Activated CD4-positive, alpha-beta T cell treated with anti-CD3 and anti-CD28 coated beads, Interleukin-2, amount 50 U/mL, for 16 hours (primary cell): ENCODE results near the gene HIVEP3.

ENCODE experiments used
- DNase-seq: peaks from one replicate; pipeline ENCODE4 v3.0.0-alpha.2; 2020

Gene HIVEP3

DNA sequence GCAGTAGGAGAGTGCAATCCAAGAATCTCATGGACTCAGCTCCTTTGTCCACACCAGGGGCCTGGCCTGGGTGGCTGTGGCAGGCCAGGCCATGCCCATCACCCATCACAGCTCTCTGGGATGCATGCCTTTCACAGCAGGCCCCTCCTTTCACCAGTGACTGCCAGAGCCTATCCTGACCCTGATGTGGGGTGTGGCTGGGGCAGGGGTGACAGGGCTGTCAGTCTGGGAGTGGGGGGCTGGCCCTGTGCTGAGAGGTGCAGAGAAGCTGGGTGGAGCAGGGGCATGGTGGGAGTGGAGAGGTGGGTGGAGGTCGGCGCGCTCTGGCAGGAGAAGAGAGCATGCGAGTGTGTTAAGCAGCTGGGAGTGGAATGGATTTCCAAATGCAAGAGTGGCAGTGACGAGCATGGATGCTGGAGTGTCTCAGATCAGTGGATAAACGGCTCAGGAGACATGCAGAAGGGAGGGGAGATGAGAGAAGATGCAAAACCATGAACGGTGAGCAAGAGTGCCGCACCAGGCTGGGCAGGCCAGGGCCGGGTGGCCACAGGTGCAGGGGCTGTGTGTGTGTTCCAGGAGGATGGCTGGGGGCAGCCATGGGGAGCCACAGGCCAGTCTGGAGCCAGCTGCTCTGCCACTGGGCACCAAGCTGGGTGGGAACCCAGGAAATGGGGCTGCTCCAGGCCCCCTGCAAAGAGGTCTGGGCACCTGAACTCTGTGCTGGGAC lies 394.6 kb downstream of the HIVEP3 start:
- DNase-seq, result no peak

DNA sequence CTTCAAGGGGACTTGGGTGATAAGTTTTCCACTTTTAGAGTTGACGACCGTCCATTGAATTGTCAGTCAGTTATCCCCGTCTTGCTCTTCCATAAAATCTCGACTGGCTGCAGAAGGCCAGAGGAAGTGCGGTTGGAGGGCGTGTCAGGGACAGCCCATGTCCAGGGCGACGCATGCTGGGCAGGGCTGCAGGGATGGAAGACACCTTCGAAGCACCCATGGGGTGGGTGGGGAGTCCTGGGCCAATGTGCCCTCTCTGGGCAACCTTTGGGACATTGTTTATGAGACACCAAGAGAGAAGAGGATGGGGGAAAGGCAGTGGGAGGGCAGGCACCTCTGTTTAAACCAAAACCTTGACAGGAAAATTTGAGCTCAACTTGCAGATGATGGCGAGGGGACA lies 395.7 kb downstream of the HIVEP3 start:
- no peak for DNase-seq

DNA sequence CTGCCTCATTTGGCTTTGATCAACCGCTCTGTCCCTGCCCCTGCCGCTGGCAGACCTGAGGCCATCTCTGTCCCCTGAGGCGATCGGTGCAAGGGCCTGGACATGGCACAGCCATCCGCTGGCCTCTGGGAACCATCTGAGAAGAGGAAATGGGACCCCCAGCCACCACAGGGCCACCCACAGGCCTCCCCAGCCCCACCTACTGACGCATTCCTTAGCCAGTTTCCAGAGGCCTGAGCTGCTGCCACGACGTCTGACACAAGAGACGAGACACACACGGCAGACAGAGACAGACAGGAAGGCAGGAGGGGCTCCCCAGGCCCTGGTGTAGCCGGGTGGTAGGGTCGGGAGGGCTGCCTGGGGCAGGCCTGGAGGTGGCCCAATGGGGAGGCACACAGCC lies 397.0 kb downstream of the HIVEP3 start:
- DNase-seq, result no peak

DNA sequence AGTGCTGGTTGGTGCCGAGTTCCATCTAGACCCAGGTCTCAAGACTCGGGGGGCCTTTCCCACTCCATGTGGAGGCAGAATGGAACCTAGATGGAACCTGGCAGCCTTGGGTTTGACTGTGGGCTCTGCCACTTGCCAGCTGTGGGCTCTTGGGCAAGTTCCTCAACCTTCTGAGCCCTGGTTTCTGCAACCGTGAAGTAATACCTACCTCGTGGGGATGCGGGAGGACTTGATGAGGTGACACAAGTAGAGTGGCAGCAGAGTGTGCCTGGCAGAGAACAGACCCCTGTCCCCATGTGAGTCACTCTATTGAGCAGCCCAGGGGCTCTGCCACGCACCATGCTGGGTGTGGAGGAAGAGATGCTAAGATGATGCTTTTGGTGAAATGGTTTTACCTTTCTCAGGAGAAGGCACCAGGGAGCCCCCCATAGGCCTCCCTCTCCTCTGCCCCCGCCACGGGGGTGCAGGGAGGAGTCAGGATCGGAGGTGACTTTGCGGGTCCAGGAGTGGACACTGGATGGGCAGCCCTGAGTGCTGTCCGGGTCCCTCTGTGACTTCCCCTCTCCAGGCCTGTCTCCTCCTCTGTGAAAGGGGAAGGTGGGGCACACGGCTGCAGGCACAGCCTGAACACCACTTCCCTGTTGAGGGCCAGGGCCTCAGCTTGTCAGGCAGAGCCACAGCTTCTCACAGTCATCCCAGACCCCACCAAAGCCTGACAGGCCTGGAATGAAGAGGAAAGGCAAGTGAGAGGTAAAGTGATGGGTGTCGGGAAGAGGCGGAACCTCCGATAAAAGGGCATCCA lies 397.6 kb downstream of the HIVEP3 start:
- no peak for DNase-seq

DNA sequence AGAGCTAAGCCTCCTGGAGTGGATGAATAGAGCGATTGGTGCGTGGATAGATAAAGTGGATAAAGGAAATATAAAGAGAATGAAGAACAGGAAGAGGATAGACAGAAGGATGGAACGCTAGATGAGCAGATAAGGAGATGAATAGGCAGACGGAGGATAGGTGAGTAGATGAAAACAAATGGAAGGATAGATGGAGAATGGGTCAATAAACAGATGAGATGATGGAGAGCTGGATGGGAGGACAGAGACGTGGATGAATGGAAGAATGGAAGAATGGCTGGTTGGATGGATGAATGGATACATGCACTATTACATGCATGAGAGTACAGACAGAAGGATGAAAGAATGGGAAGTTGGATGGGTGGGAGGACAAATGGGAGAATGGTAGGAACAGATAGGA lies 399.1 kb downstream of the HIVEP3 start:
- no peak for DNase-seq

DNA sequence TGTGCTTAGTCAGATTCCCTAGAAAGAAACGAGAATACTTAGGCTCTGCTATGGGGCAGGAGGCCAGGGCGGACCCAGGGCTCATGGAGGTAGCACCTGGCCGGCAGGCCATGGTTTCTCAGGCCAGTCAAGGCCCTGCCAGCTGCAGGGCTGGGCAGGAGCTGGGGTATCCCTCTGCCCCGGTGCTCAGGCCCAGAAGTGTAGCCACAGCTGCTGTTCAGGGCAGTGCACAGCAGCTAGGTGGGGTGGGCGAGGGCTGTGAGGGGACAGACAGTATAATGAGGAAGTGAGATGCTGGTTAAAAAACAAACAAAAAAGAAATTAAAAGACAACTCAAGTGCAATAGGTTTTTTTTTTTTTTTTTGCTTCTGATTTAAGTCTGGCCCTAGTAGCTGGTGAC lies 400.3 kb downstream of the HIVEP3 start:
- DNase-seq, result no peak

DNA sequence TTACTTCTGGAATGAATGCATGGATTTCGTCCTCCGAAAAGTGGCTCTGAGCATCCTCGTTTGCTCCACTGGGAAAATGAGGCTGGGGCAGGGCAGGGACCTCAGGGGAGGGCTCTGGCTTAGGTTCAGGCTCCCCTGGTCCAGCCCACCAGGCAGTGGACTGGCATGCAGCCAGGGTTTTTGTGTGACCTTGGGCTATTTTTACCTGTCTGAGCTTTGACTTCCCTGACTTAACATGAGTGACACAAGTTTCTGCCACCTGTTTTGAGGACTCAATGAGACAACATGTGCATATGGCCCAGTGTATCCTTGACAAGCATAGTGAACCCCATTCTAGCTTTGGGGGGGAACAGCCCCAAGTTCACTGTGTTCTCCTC lies 401.7 kb downstream of the HIVEP3 start:
- DNase-seq, result no peak

DNA sequence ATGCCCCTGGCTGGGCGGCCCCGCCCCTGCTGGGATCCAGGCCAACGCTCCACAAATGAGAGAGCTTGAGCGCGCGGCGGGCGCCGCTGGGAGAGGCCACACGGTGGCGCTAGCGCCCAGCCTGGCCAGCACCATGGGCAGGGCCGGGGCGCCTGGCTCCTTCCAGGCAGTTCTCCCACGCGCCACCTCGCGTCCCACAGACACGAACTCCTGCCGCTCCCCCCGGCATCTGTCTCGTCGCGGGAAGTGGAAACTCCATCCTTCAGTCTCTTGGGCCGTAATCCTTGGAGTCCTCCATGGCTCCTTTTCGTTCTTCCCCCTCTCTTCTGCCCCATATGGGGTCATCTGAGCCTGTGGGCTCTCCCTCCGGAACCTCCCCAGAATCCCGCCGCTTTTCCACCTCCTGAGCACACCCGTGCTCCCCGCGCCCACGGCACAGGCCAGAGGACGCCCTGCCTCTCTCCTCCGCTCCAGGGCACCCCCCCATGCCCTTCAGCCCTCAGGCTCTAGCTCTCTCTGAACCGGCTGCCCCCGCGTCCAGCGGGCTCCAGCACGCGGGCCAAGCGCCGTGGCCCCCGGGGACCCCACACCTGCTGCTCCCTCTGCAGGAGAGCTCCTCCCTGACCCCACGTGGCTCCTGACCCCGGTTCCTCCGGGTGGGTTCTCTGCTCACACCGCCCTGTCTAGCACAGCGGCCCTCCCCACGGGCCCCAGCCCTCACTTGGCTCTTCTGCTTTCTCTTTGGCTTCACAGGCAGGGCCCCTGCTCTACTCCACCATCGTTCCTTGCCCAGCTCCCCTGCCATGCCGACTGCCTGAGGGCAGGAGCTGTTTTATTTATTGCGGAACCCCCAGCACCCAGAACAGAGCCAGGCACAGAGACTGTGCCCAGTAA lies 402.3 kb downstream of the HIVEP3 start:
- peak; percentile 63 for DNase-seq

DNA sequence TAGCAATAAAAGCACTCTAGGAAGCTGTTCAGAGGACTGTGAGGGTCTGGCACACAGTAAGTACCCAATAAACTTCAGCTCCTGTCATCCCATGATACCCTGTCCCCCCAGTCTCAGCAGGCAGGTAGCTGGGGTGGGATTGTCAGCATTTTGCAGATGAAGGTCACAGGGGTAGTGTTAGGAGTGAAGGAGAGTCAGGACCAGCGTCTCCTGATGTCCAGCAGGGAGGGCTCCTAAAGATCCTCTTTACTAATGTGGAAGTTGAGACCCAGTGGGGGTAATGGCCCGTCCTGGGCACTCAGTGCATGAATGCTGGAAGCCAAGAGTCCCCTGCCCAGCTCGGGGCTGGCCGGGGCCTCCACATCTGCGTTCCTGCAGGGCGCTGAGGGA lies 402.9 kb downstream of the HIVEP3 start:
- DNase-seq, result no peak

DNA sequence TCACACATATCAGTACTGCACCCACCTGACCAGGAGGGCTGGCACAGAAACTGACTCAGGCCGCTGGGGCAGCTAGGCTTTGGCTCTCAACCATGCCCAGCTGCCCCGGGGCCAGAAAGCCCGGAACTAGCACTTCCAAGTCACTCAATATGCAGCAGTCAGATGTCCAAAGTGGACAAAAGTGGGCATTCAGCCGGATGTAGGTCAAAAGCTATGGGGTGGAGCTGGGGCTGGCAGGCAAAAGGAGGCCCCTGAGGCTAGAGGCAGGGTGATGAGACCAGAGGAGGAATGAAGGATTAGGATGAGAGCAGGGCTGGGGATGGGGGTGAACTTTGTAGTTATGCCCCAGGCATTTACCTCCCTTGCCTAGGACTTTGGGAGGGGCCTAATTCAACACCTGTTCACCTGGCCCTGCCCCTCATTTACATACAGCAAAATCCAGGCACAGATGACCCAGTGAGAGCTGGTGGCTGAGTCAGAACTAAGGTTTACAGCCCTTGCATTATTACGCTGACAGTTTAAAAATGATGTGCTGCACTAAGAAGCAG lies 403.5 kb downstream of the HIVEP3 start:
- DNase-seq, result no peak

DNA sequence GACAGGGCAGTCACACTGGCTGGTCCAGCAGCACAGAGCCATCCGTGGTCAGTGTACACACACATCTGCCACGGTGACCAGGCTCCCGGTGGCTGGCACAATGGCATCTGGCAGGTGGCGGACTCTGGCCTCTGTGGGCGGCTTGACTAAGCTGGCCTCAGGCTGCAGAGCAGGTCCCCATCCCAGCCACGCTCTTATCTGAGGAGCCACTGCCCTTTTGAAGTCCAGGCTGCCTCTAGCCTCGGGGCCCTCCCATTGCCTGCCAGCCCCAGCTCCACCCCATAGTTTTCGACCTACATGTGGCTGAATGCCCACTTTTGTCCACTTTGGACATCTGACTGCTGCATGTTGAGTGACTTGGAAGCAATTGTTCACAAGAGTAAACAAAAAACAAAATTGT lies 404.3 kb downstream of the HIVEP3 start:
- DNase-seq, result no peak

DNA sequence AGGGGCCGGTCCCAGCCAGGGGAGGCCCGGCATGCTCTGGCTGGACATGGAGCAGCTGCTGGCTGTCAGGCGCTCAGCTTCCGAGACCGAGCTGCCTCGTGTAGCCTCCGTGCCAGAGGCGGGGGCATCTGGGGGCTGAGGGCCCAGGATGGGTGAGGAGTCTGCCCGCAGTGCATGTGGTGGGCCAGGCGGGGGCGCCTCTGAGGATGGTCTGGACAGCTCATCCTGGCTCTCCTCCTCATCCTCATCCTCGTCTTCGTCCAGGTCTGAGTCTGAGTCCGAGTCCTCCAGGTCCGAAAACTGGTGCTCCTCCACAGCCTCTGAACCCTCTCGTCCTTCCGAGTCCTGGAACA lies 405.4 kb downstream of the HIVEP3 start:
- DNase-seq, result no peak

DNA sequence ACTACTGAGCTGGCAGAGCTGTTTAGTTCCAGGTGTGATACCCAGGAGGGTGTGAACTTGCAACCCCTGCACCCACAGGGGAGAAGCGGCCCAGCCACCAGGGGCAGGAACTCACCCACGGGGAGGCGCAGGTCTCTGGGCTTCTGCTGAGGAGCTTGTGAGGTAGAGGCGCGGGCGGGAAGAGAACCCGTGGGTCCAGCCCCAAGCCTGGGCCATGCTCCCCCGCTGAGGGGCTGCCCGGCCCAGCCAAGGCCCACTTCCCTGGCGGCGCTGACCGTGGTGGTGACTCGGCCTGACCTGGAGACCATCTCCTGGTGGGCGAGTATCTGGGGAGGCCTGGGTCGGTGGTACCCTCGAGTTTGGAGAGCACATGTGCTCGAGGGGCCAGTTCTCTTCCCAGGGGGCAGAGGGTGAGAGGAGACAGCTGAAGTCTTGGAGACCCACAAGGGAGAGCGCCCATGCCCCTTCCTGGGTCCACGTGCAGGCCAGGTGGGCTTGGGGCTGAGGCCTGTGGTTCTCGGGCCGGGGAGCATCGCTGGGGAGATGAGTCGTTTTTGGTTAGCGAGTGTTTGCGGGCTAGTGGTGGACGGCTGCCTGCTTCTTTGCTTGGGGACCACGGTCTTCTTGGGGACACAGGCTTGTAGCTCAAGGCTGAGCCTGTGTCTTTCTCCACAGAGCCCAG lies 405.9 kb downstream of the HIVEP3 start:
- no peak for DNase-seq

DNA sequence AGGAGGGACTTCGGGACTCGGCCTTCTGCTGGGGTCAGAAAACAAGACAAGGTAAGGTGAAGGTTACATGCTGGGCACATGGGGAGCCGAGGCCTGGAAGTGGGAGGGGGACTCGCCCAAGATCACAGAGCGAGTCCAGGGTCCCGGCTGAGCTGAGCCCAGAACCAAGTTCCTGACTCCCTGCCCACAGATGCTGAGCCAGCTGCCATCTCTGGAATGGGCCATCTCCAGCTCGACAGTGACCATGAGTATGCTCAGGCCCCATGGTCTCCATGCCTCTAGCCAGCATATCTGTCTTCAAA lies 407.5 kb downstream of the HIVEP3 start:
- DNase-seq, result no peak

DNA sequence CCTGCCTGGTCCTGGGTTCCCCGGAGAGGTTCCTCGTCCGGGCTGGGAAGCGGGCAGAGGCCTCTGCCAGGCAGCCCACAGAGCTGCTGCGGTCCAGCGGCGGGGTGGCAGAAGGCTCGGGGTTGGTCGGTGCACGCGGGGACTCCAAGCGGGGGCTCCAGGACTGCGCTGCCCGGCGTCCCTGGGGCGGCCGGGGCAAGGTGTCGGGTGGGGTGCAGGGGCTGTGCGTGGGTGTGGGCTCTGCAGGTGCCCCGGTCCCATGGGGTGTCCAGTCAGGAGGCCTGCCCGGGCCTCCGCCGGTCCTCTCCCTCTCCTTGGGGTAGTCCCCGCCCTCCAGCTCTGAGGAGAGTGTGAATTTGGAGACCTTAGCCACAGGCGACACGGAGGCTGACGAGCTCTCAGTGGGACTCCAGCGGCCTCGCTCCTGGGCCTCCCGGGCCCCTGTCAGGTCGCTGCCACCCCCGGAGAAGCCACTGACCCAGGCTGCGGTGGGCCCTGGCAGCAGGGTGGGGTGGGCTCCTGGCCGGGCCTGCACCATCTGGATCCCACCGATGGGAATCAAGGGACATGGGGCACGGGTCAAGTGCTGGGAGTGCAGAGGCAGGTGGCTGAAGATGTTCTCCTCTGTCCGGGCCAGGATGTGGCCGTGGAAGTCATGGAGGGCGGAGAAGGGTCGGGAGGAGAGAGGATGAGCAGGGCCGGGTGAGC lies 408.0 kb downstream of the HIVEP3 start:
- no peak for DNase-seq

DNA sequence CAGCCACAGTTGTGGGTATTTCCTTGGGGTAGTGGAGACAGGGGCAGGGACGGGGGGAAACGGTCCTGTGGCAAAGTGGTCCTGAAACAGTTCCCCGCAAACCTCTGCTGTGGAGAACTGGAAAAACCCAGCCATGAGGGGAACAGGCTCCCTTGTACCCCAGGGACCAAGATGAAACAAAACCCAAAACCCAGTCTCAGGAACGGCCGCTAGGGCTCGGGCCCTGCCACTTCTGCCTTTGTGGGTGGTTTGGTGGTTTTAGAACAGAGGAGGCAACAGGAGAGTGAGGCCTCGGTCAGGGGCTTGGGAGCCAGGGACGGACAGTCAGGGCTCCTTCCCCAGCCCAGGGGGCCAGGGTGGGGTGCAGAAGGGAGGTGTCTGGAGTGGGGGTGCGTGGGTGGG lies 409.5 kb downstream of the HIVEP3 start:
- no peak for DNase-seq

DNA sequence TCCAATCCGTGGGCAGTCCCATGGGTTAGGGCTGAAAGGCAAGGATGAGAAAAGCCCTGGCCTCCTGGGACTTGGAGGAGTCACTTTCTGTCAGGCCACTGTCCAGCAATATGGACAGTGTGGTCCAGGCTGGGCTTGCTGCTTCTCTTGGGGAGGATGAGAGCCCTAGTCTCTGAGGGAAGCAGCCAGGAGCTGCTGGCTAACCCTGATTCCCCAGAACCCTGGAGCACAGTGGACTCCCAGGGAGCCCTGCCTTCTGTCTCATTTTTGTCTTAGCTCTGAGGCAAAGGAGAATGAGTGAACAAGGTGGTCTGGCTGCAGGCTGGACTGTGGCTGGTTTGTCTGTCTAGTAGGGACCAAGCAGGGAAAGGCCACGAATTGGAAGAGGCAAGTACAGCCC lies 410.4 kb downstream of the HIVEP3 start:
- DNase-seq, result no peak

DNA sequence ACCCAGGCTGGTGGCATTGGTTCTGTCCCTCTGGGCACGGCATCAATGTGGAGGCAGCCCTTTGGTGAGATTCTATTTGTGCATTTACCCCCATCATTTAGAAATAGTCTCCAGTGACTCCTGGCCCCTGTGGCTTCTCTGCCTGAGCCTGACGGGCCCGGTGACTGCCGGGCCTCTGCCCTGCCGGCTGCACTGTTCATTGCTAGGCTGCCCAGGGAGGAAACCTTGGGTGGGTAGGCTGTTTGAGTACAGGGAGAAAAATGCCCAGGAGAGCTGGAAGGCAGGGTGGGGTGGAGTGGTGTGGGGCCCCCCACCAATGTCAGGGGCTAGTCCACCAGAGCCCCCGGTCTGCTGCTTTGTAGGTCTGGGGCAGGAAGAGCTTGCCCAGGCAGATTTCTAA lies 410.9 kb downstream of the HIVEP3 start:
- no peak for DNase-seq

DNA sequence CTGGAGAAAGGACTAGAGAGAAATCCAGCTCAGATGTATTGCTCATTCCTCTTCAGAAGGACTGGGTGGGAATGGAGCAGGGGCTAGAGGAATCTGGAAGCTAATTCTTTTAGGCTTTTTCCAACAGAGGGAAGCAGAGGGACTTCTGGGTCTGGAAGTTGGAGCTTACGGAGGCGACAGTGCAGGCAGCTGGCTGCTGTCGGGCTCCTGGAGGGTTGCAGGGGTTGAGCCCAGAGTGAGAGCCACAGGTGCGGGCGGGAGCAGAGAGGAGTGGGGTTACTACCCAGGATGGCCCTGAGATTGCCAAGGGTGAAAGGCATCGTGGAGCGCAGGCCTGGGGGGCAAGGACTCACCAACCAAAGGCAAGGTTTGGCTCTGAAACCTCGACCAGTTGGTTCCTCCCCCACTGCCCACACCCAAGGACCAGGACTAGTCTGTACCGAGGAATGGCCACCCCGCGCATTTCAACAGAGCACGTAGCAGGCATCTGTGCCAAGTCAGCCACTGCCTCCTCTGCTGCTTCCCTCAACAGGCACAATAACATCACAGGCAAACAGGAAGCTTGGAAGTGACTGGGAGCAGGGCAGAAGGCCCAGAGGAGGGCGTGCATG lies 411.5 kb downstream of the HIVEP3 start:
- DNase-seq, result no peak

DNA sequence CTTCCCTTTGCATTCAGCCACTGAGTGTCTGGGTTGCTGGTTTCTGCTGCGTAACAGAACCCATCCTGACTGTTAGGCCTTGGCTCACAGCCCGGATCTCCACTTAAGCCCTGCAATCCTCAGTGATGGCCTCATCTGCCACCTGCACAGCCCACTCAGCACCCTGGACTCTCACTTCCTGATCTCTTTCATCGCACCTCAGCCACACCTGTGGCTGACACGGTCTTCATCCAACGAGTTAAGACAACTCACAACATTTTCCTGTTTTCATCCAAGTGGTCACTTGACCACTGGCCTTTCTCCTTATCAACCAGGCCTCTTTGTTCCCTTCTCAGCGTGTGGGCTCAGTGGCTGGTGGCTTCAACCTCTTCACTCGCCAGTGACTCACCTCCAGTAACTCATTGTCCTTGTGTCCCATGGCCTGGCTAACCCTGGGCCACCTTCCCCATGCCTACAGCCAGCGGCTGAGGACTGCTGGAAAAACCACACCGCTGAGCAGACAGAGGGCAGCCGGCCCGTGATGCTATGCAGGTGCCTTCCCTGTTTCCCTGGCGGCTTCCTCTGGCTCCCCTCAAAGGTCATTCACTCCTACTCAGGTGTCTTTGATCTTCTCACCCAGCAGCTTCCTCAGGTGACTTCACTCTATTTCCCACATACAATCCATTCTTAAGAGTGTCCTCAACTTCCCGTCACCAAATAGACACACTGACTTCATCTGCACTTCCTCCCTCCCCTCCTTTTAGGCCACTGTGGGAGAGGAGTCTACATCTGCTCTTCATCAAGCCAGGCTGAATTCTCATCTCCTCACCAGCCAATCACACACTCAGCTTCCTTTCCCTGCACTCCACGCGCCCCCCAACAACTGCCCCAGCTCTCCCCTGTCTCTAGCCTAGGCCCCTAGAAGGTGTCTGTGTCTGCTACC lies 414.3 kb downstream of the HIVEP3 start:
- DNase-seq, result no peak
